ENCODE measurements around the gene C10orf67.
"Not testable (repeated sequence)": the region's sequence is repeated elsewhere in the genome, so short reads cannot be mapped to it uniquely, and the experiment has no call there.

C10orf67 gene

DNA sequence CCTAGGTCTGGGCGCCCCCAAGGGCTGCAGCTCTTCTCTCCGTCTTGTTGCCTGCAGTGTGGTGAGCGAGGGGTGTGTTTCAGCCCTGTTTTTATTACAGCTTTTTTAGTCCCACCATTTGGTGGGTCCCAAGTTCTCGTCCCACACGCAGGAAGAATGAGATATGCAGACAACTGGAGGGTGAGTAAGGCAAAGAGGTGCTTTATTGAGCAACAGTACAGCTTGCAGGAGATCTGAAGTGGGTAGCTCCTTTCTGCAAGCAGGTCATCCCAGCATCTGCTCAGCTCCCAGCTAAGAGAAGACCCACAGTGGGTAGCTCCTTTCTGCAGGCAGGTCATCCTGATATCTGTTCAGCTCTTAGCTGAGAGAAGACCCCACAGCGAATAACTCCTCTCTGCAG is 28.2 kb downstream of the C10orf67 start:
- H3K4me1 Mint-ChIP-seq: no peaks in the 10 kb centered on the region
- no peaks in the 10 kb centered on the region for H3K9me3 Mint-ChIP-seq
- no peak overlapping the region for H3K4me3 Mint-ChIP-seq
- no peaks in the 10 kb centered on the region for H3K36me3 Mint-ChIP-seq
- no peak overlapping the region for H3K27ac Mint-ChIP-seq
- no peaks in the 10 kb centered on the region for H3K27me3 Mint-ChIP-seq

DNA sequence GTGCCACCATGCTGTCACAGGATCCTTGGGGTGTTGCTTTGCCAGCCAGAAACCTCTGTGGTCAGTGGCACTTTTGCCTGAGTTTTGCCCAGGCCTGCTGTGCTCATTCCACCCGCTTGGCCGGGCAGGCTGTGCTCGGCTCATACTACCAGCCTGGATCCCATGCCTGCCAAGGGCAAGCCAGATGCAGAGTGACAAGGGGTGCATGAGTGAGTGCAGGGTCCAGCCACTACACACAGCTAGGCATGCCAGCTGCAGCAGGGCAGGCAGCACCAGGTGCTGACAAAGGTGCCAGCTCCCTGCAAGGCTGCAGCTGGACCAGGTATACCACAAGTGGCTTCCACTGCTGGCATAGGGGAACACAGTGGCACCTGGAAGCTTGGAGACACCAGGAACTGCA is 28.6 kb downstream of the C10orf67 start:
- Mint-ChIP-seq H3K27ac (no peak overlapping the region), H3K36me3 (no peaks in the 10 kb centered on the region), H3K27me3 (no peaks in the 10 kb centered on the region), H3K4me1 (no peaks in the 10 kb centered on the region), H3K4me3 (no peak overlapping the region), H3K9me3 (no peaks in the 10 kb centered on the region)

DNA sequence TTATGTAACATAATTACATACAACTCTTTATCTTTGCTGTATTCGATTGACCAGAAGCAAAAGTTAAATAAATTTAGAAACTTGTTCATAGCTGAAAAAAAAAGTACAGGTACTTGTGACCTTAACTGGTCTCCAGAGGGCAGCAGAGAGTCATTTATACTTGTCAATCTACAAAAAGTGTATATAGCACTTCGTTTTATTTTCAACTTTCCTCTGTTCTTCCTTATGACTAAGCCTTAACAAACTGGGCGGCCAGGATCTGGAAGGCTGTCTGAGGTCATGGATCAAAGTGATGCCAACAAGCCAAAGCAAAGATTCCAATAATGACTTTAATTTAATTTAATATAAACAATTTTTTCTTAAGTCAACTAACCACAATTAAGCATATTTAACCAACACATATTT is 29.8 kb downstream of the C10orf67 start:
- Mint-ChIP-seq H3K27me3 (no peaks in the 10 kb centered on the region), H3K9me3 (no peaks in the 10 kb centered on the region), H3K27ac (peak overlapping the region; percentile 27), H3K4me3 (no peak overlapping the region), H3K36me3 (no peaks in the 10 kb centered on the region), H3K4me1 (no peaks in the 10 kb centered on the region)

DNA sequence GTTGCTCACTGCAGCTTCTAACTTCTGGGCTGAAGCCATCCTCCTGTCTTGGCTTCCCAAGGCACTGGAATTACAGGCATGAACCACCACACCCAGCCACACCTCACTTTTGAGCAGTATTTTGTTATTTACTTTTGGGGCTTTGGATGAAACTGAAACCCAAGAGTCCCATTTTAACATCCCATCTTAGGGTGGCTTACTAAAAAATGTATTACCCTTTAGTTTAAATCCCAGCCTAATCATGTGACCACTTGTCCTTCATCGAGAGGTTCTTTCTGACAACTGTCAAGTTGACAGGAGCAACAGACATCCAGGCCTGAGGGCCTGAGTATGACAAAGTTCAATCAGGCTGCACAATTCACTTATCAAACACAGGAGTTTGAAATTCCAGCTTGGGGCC is 33.6 kb downstream of the C10orf67 start:
- H3K27me3 Mint-ChIP-seq: no peaks in the 10 kb centered on the region

DNA sequence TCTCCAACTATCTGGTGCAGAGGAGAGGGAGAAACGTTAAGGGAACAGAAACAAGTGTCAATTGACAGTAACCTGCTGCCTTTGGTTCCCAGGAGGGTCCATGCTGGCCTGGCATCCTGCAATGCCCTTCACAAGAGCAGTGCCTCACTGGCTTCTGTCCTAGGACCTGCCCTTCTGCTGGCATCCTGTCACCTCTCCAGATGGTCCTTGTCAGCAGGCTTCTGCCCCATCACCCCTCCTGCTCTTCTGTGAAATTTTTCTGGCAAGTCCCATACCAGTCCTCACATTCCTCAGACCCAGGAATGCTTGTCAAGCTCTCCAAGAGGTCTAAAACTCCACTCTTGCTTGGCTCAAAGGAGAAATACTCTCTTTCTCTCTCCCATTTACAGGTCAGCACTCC is 34.2 kb downstream of the C10orf67 start:
- Mint-ChIP-seq H3K4me3 (no peak overlapping the region), H3K4me1 (no peaks in the 10 kb centered on the region), H3K36me3 (no peaks in the 10 kb centered on the region), H3K9me3 (no peaks in the 10 kb centered on the region), H3K27ac (no peak overlapping the region), H3K27me3 (no peaks in the 10 kb centered on the region)

More for the DNA sequence above, 33.6 kb downstream of the C10orf67 start:
- Mint-ChIP-seq H3K4me3 (no peak overlapping the region), H3K4me1 (no peaks in the 10 kb centered on the region), H3K36me3 (no peaks in the 10 kb centered on the region), H3K27ac (no peak overlapping the region), H3K9me3 (no peaks in the 10 kb centered on the region)

DNA sequence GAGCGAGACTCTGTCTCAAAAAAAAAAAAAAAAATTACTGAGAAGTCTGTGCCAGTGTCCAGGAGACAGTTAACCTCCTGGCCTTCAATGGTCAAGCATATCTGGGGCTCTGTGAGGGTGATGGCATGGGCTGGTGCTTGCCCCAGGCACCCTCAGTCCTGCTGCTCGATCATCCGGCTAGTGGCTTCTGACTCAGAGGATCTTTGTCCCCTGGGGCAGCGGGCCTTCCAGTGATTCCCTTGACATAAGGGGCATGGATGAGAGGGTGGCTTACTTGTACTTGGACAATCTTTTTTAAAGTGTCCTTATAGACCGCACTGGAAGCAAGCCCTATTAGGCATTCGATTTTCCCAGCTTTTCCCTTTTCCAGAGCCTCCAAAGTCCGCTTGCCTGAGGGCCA is 44.6 kb downstream of the C10orf67 start:
- H3K4me1 Mint-ChIP-seq, H3K27ac Mint-ChIP-seq, H3K36me3 Mint-ChIP-seq, H3K9me3 Mint-ChIP-seq, H3K4me3 Mint-ChIP-seq, H3K27me3 Mint-ChIP-seq: not testable (repeated sequence)

DNA sequence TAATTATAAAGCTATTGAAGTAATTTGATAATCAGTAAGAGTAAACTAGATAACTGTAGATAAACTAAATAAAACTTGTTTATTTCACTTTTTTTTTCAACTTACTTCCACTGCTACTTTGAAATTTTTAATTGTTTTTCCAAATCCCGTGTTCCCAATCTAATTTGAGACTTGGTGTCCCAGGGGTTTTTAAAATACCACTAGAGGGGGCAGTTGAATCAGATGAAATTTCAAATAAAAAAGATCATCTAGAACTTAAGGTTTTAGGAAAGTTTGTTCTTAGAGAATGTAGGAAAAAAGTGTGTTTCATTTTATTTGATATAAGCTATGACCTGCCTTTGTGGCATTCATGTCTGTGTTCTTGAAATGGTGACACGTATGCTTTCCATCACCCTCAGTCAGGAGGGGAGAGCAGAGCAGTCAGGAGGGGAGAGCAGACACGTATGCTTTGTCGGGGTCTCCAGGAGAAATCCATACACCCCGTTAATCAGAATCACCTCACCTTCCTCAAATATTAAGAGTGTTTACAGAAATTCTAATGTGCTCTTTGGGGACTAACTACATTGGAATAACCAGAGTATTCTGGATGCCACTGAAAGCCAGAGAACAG is 49.9 kb downstream of the C10orf67 start:
- H3K27ac Mint-ChIP-seq: no peak overlapping the region
- no peak overlapping the region for H3K4me3 Mint-ChIP-seq
- no peaks in the 10 kb centered on the region for H3K9me3 Mint-ChIP-seq
- H3K36me3 Mint-ChIP-seq: no peaks in the 10 kb centered on the region
- H3K4me1 Mint-ChIP-seq: peaks cover 3% of the 10 kb centered on the region
- peaks cover 12% of the 10 kb centered on the region for H3K27me3 Mint-ChIP-seq

DNA sequence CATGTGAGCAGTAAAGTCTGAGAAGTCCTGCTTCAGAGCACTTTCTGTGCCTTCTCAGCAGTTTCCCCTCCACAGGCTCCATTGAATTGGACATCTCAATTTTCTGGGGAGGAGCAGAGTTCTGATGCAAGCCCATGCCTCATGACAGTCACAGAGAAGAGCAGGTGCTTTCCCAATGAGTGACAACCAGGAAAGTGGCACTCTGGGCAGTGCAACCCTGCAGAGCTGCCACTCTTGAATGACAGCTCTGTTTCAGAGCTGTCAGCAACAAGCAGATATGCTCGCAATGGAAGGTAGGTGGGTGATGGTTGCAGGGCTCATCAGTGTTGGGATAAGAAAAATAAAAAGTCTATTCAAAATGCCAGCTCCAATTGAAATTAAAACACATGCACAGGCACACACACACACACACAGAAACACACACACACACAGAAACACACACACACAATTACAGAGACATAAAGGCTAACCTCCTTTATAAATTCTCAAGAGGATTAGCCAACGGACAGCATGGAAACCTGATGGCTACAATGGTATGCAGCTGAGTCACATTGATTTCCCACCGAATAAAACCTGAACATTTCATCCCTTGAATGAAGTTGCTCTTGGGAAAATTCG is 50.5 kb downstream of the C10orf67 start:
- H3K27me3 Mint-ChIP-seq: peaks cover 12% of the 10 kb centered on the region
- no peaks in the 10 kb centered on the region for H3K9me3 Mint-ChIP-seq
- H3K27ac Mint-ChIP-seq: no peak overlapping the region
- peaks cover 3% of the 10 kb centered on the region for H3K4me1 Mint-ChIP-seq
- H3K4me3 Mint-ChIP-seq: no peak overlapping the region
- no peaks in the 10 kb centered on the region for H3K36me3 Mint-ChIP-seq

DNA sequence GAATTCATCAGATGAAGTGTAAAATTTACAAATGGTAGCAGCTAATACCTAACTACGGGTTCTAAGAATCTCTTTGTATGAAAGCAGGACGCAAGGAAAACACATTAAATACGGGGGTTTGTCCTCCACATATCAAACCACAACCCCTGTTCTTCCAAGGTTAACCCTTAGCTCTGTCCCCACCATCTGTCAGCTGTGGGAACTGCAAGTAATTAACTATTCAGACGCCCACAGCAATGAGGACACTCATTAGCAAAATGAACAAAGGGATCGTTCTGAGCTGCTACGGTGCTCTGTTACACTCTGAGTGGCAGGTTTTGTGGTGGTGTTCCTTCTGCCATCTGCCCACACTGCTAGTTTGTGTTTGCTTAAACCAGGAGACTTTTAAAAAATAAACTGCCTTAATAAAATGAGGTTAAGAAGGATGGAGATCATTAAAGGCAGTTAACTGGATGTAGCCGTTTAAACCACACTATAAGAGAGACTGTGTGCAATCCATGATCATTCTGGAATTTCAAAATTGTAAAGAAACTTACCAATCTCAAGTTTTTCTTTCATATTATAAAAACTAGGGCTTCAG is 51.4 kb downstream of the C10orf67 start:
- Mint-ChIP-seq H3K4me3 (no peak overlapping the region), H3K4me1 (peaks cover 3% of the 10 kb centered on the region), H3K27me3 (peaks cover 12% of the 10 kb centered on the region), H3K27ac (no peak overlapping the region), H3K36me3 (no peaks in the 10 kb centered on the region), H3K9me3 (no peaks in the 10 kb centered on the region)

DNA sequence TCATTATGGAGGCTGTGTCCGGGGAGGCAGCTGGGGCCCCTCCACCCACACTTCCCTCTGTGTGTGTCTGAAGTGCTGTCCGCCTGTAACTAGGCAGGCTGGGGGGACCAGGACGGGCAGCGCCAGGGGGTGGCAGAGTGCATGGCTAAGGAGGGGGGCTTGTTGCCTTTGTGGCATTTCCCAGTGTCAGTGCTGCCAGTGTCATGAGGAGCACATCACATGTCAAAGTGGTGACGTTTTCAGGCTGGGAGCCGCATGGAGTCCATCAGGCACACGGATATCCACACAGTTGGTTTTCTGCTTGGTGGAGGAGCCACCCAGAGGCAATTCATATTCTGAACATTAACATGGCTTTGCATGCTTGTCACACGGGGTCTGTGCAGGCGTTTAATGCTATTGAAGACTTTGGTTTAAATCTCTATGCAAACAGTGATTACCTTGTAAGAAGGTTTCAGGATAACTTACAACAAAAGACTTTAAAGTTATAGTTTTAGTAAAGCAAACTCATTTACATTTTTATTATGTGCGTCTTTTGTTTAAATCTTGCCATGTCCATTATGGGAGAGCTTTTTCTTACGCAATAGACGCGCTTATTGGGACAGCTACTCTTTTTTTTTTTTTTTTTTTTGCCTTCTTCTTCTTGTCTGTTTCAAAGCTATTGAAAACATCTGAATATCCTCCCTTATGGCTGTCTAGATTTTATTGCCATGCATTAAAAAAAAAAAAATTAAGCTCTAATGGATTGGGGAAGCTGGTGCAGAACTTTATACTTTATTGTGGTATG is 52.9 kb downstream of the C10orf67 start:
- Mint-ChIP-seq H3K4me3 (no peak overlapping the region), H3K36me3 (no peaks in the 10 kb centered on the region), H3K27ac (no peak overlapping the region), H3K4me1 (peaks cover 3% of the 10 kb centered on the region), H3K27me3 (peaks cover 12% of the 10 kb centered on the region), H3K9me3 (no peaks in the 10 kb centered on the region)

DNA sequence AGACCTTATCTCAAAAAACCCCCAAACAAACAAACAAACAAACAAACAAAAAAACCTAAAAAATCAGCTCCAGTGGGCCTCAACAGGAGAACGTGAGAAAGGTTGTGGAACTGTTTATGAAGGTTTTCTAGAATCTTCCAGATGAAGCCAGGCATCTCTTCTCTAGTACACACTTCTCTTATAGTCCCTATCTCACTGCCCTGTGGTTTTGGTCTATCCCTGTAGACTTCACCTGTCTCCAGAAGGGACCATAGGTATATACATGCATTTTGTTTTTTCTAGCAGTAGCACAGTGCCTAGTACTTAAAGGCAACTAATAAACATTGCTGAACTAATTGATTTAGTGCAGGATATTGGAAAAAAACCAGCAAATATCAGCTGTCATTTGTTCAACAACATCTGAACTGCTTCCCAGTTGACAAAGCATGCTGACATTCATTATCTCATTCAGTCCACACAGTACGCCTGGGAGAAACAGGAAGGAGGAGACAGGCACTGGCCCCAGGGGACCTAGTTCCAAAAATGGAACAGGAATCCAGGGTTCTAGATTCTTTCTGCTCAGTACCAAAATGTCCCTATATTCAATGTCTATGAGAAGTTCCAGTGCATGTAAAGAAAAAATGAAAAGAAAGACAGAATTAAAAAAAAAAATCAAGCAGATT is 59.8 kb downstream of the C10orf67 start:
- Mint-ChIP-seq H3K27ac (no peak overlapping the region), H3K36me3 (no peaks in the 10 kb centered on the region), H3K9me3 (no peaks in the 10 kb centered on the region), H3K4me3 (no peak overlapping the region), H3K4me1 (no peaks in the 10 kb centered on the region), H3K27me3 (peaks cover 10% of the 10 kb centered on the region)

DNA sequence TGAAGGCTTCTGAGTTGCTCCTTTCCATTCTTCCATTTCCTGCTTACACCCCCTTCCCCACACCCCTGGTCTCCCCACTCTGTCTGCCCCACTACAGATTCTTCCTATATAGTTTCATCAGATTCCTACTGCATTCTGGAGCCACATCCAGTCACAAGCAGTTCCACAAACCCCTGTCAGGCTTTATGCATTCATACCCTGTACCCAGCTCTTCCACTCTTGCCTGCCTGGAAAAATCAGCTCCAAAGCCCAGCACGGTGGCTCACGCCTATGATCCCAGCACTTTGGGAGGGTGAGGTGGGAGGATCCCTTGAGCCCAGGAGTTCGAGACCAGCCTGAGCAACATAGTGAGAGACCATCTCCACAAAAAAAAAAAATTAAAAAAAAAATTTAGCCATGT is 60.4 kb downstream of the C10orf67 start:
- Mint-ChIP-seq H3K36me3 (no peaks in the 10 kb centered on the region), H3K27ac (no peak overlapping the region), H3K9me3 (no peaks in the 10 kb centered on the region), H3K27me3 (peaks cover 13% of the 10 kb centered on the region), H3K4me1 (no peaks in the 10 kb centered on the region), H3K4me3 (no peak overlapping the region)

DNA sequence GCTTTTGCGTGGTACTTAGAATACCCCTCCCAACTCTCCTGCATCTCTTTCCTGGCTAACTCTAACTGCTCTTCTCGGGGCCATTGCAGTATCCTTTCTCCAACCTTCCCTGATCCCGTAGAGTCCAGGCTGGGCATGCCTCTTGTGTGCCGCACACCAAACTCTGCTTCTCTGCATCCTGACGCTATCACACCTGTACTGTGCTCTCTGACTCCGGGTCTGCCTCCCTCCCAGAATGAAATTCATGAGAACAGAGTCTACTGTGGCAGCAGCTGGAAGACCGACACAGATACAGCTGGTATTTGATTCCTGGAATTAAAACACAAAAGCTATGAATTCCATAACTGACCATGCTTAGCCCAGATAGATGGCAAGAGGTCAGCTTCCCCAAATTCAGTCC is 60.9 kb downstream of the C10orf67 start:
- Mint-ChIP-seq H3K36me3 (no peaks in the 10 kb centered on the region), H3K27ac (no peak overlapping the region), H3K9me3 (no peaks in the 10 kb centered on the region), H3K27me3 (peaks cover 13% of the 10 kb centered on the region), H3K4me1 (no peaks in the 10 kb centered on the region), H3K4me3 (no peak overlapping the region)

DNA sequence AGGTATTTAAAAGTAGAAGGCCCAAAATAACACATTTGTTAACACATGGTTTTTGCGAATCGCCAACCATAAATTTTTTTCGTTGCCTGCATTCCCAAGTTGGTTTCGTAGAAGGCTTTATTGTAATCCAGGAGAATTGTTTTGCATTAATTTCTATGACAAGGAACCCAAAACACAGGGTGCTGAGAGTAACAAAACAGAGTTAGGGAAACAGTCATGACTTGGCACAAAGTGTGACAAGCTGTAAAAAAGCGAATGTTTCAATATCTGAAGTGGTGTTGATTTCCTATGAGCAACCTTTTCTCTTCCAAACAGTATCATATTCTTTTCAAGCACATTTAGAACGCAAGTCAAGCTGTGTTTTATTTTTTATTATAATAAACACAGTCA is 63.6 kb downstream of the C10orf67 start:
- Mint-ChIP-seq H3K4me3 (no peak overlapping the region), H3K9me3 (no peaks in the 10 kb centered on the region), H3K36me3 (no peaks in the 10 kb centered on the region), H3K27ac (no peak overlapping the region), H3K27me3 (peaks cover 15% of the 10 kb centered on the region), H3K4me1 (no peaks in the 10 kb centered on the region)

DNA sequence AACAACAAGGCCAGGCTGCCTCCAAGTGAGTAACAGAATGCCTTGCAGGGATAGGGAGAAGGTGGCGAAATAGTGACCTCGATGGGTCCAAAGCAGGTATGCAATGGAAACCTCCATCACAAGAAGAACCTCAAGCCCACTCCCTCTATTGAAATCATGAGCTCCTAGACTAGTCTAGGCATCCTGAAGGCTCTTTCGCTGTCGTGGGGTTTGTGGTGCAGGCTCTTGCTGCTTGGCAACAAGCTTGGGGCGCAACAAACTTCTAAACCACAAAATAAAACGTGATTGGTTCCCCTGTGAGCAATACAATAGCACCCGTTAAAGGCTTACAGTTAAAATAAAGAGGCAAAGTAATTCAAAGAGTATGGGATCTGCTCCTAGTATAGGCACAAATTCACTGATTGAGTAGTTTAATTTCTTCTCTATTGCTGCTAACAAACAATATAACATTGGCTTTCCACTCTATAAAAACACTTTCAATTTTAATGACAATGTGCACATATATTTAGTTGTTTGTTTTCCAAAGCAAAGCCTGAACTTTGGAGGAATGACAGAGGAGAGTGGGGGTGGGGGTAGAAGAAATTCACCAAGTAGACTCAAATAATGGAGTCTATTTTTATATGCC is 64.1 kb downstream of the C10orf67 start:
- Mint-ChIP-seq H3K9me3 (no peaks in the 10 kb centered on the region), H3K4me3 (no peak overlapping the region), H3K4me1 (no peaks in the 10 kb centered on the region), H3K27ac (no peak overlapping the region), H3K27me3 (peaks cover 18% of the 10 kb centered on the region), H3K36me3 (peaks cover 1% of the 10 kb centered on the region)
